K562 (cell line): Measurements from ENCODE around the gene MTPN. TPM values are rescaled to one million over a fixed set of nuclear protein-coding genes. Genes with fewer than 3 reads are reported as not detected.

Experiments used
- BRCA1 ChIP-seq, 2 experiments: fragments of 450-650 bp in 1 of 2; sonication (generic) in 1 of 2; formaldehyde crosslinking in 1 of 2; IDR thresholded peaks; 2 replicates each; pipeline versions ENCODE4 v1.5.0 to v1.6.1; 2017 to 2020; ENCODE audit warnings: mild to moderate bottlenecking in 1 of 2, missing genetic modification reagents in 1 of 2
- BRD9 ChIP-seq: fragments of 450-650 bp; IDR thresholded peaks from 2 replicates; pipeline ENCODE4 v1.6.1; 2018; ENCODE audit warnings: low read depth; ENCODE audit not compliant: partially characterized antibody
- DACH1 ChIP-seq: fragments of 450-650 bp; IDR thresholded peaks from 2 replicates; pipeline ENCODE4 v1.6.1; 2018; ENCODE audit not compliant: partially characterized antibody
- FOXK2 ChIP-seq, 2 experiments: fragments of 450-650 bp; IDR thresholded peaks in 1 of 2; conservative IDR thresholded peaks in 1 of 2; 2 replicates each; pipeline ENCODE4 v1.6.1; 2016; ENCODE audit warnings: low read depth in 2 of 2, mild to moderate bottlenecking in 1 of 2
- GATA2 ChIP-seq: sonication (generic); formaldehyde crosslinking; IDR thresholded peaks from 2 replicates; pipeline ENCODE4 v1.4.0; 2020; ENCODE audit warnings: mild to moderate bottlenecking, missing genetic modification reagents
- KAT7 ChIP-seq: sonication (generic); formaldehyde crosslinking; IDR thresholded peaks from 2 replicates; pipeline ENCODE4 v1.8.0; 2022; ENCODE audit warnings: missing genetic modification reagents, mild to moderate bottlenecking, borderline replicate concordance
- KHSRP ChIP-seq: fragments of 450-650 bp; IDR thresholded peaks from 2 replicates; pipeline ENCODE4 v1.6.1; 2017
- LARP7 ChIP-seq: fragments of 450-650 bp; IDR thresholded peaks from 2 replicates; pipeline ENCODE4 v1.6.1; 2016
- MAZ ChIP-seq, 2 experiments: fragments of 450-650 bp in 1 of 2; sonication (generic) in 1 of 2; formaldehyde crosslinking; IDR thresholded peaks in 1 of 2; conservative IDR thresholded peaks in 1 of 2; 2 replicates each; pipeline versions ENCODE4 v1.4.0 to v1.5.0; 2020; ENCODE audit warnings: mild to moderate bottlenecking in 1 of 2, missing genetic modification reagents in 1 of 2
- NBN ChIP-seq: fragments of 450-650 bp; IDR thresholded peaks from 2 replicates; pipeline ENCODE4 v1.6.1; 2016; ENCODE audit warnings: low read depth, mild to moderate bottlenecking
- NFYB ChIP-seq: IDR thresholded peaks from 2 replicates; pipeline ENCODE4 v1.6.1; 2011; ENCODE audit warnings: mild to moderate bottlenecking, moderate library complexity; ENCODE audit not compliant: insufficient read length; ENCODE audit errors: extremely low read depth
- PHF21A ChIP-seq: fragments of 450-650 bp; IDR thresholded peaks from 2 replicates; pipeline ENCODE4 v1.6.1; 2017; ENCODE audit warnings: low read depth, borderline replicate concordance
- PKNOX1 ChIP-seq: fragments of 450-650 bp; IDR thresholded peaks from 2 replicates; pipeline ENCODE4 v1.6.1; 2016
- RAD21 ChIP-seq, 2 experiments: fragments of 250-450 bp in 1 of 2; fragments of 450-650 bp in 1 of 2; sonication (Bioruptor Pico) in 1 of 2; formaldehyde crosslinking in 1 of 2; IDR thresholded peaks in 1 of 2; conservative IDR thresholded peaks in 1 of 2; 2 replicates each; pipeline versions ENCODE4 v1.4.0 to v1.8.0; 2020 to 2022; ENCODE audit warnings: mild to moderate bottlenecking in 2 of 2, moderate library complexity in 1 of 2
- SIN3B ChIP-seq: fragments of 450-650 bp; IDR thresholded peaks from 2 replicates; pipeline ENCODE4 v1.6.1; 2017; ENCODE audit warnings: low read depth, mild to moderate bottlenecking, moderate library complexity
- SLC30A9 ChIP-seq: fragments of 250-450 bp; sonication (Bioruptor Pico); IDR thresholded peaks from 2 replicates; pipeline ENCODE4 v1.8.0; 2022; ENCODE audit warnings: mild to moderate bottlenecking, moderate library complexity
- SNIP1 ChIP-seq: fragments of 450-650 bp; IDR thresholded peaks from 2 replicates; pipeline ENCODE4 v1.7.1; 2017; ENCODE audit warnings: low read depth, mild to moderate bottlenecking
- SPI1 ChIP-seq: IDR thresholded peaks from 2 replicates; pipeline ENCODE4 v1.6.1; 2011; ENCODE audit warnings: low read depth, low read length, control low read depth, borderline replicate concordance
- SUPT5H ChIP-seq: fragments of 450-650 bp; IDR thresholded peaks from 2 replicates; pipeline ENCODE4 v1.6.1; 2016
- WHSC1 ChIP-seq: IDR thresholded peaks from one replicate; pipeline ENCODE4 v1.6.1; 2012; ENCODE audit warnings: low read length, control low read depth, inconsistent platforms
- ZFP30 ChIP-seq: fragments of 250-450 bp; sonication (Bioruptor Pico); IDR thresholded peaks from 2 replicates; pipeline ENCODE4 v1.8.0; 2022; ENCODE audit warnings: moderate library complexity, mild to moderate bottlenecking, inconsistent platforms, borderline replicate concordance
- polyA plus RNA-seq, 8 experiments: library from polyadenylated mRNA; depleted of rRNA in 4 of 8; stranded (reverse) in 5 of 8; unstranded in 3 of 8; fragments of >200 nt; fragmentation: Nextera tagmentation in 2 of 8; fragmentation: Illumina TruSeq in 1 of 8; extraction: Ambion mirVana in 2 of 8; extraction: Trizol in 1 of 8; gene quantifications; 2 replicates each; pipeline versions ENCODE4 v1.2.1 to v1.2.3, GENCODE V29; 2011 to 2014; ENCODE audit warnings: inconsistent platforms in 1 of 8, missing spikeins in 1 of 8
- total RNA-seq, 7 experiments: library from RNA; depleted of rRNA in 6 of 7; stranded (reverse); fragments of >200 nt in 6 of 7; fragmentation: Illumina TruSeq in 2 of 7; extraction: Trizol in 2 of 7; gene quantifications; 2 replicates each; pipeline versions ENCODE4 v1.2.1 to v1.2.3, GENCODE V29; 2011 to 2021; ENCODE audit warnings: low replicate concordance in 1 of 7
- TF ChIP-seq, protein P1 (sequence below): fragments of 200-800 bp; sonication (Bioruptor generic); IDR thresholded peaks from 2 replicates; pipeline ENCODE4 v1.6.1; 2017; ENCODE audit warnings: missing genetic modification characterization, missing compliant biosample characterization
- TF ChIP-seq, protein P2 (sequence below): sonication (generic); formaldehyde crosslinking; IDR thresholded peaks from 2 replicates; pipeline ENCODE4 v1.8.1; 2022; ENCODE audit warnings: missing genetic modification reagents

MTPN gene
- total and polyA plus RNA-seq, 9 of the 15 experiments (the other 6 are each of a cell fraction or from before 2014, with no cell fraction given): 68.5 to 261 (median 156) TPM

GRCh38 chr7:135939261-135939812, 37.8 kb downstream of the MTPN start (continued):
- TF ChIP-seq SNIP1 (no peak), RAD21 (CRISPR knock-in tag; conservative IDR thresholded peaks at IDR 0.05 in 1 of 2, IDR thresholded peaks at IDR 0.05 in 1 of 2) (no peak), LARP7 (no peak), ZFP30 (CRISPR knock-in tag) (no peak), DACH1 (peak; percentile 79), NBN (peak; percentile 38; the same call in 1 of the 2 replicates), SUPT5H (0 out of 2 replicates have a peak, but pooled peaks have one; percentile 26), PHF21A (no peak), KAT7 (CRISPR knock-in tag) (no peak), FOXK2 (conservative IDR thresholded peaks at IDR 0.05 in 1 of 2, IDR thresholded peaks at IDR 0.05 in 1 of 2; ENCODE audit: low read depth in 2 of 2) (peak; percentile 72 to 75), PKNOX1 (no peak), MAZ (CRISPR knock-in tag; conservative IDR thresholded peaks at IDR 0.05 in 1 of 2, IDR thresholded peaks at IDR 0.05 in 1 of 2) (peak in 1 of 2 experiments; percentile 61; a peak in 2 of 4 replicates), BRD9 (no peak), BRCA1 (IDR thresholded peaks at IDR 0.05) (no peak), BRCA1 (CRISPR knock-in tag; IDR thresholded peaks at IDR 0.05) (no peak), SPI1 (no peak), NFYB (no peak), SIN3B (no peak), GATA2 (CRISPR knock-in tag) (no peak), SLC30A9 (CRISPR knock-in tag) (no peak), KHSRP (no peak), WHSC1 (no peak)
- TF ChIP-seq, protein P1, sequence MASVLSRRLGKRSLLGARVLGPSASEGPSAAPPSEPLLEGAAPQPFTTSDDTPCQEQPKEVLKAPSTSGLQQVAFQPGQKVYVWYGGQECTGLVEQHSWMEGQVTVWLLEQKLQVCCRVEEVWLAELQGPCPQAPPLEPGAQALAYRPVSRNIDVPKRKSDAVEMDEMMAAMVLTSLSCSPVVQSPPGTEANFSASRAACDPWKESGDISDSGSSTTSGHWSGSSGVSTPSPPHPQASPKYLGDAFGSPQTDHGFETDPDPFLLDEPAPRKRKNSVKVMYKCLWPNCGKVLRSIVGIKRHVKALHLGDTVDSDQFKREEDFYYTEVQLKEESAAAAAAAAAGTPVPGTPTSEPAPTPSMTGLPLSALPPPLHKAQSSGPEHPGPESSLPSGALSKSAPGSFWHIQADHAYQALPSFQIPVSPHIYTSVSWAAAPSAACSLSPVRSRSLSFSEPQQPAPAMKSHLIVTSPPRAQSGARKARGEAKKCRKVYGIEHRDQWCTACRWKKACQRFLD (CRISPR knock-in tag): peak; percentile 71
- TF ChIP-seq, protein P2, sequence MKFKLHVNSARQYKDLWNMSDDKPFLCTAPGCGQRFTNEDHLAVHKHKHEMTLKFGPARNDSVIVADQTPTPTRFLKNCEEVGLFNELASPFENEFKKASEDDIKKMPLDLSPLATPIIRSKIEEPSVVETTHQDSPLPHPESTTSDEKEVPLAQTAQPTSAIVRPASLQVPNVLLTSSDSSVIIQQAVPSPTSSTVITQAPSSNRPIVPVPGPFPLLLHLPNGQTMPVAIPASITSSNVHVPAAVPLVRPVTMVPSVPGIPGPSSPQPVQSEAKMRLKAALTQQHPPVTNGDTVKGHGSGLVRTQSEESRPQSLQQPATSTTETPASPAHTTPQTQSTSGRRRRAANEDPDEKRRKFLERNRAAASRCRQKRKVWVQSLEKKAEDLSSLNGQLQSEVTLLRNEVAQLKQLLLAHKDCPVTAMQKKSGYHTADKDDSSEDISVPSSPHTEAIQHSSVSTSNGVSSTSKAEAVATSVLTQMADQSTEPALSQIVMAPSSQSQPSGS: no peak
